ENCODE results near the gene MAP2K3. TPM values are rescaled to one million over a fixed set of nuclear protein-coding genes. Genes with fewer than 3 reads are reported as not detected.

Gene MAP2K3
- total RNA-seq, 2 experiments from 2014 or later, result 151 to 153 TPM

DNA sequence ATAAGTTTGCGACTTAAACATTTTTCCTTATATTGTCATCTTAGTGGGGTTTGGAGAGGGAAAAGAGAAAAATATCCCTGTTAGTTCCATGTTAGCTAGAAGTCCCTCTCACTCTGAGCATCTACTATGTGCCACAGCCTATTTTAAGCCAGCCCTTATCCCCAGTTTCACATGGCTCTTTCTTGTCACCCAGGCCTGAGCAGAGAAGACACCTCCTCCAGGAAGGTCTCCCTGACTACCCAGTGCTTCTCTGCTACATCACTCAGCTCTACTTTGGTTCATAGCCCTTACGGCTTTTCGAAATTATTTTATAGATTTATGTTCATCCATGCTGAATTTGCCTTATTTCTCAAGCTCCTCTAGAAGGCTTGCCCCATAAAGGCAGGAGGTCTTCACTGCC is 7.2 kb upstream of the MAP2K3 start:
- DNase-seq, result no peak
- TF ChIP-seq, protein P1, sequence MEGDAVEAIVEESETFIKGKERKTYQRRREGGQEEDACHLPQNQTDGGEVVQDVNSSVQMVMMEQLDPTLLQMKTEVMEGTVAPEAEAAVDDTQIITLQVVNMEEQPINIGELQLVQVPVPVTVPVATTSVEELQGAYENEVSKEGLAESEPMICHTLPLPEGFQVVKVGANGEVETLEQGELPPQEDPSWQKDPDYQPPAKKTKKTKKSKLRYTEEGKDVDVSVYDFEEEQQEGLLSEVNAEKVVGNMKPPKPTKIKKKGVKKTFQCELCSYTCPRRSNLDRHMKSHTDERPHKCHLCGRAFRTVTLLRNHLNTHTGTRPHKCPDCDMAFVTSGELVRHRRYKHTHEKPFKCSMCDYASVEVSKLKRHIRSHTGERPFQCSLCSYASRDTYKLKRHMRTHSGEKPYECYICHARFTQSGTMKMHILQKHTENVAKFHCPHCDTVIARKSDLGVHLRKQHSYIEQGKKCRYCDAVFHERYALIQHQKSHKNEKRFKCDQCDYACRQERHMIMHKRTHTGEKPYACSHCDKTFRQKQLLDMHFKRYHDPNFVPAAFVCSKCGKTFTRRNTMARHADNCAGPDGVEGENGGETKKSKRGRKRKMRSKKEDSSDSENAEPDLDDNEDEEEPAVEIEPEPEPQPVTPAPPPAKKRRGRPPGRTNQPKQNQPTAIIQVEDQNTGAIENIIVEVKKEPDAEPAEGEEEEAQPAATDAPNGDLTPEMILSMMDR (IDR thresholded peaks at IDR 0.05), result no peak
- no peak overlapping the region for H3K4me3 Mint-ChIP-seq
- POLR2A ChIA-PET, result interaction anchor here (1.1 to 6.5 kb wide), 4 partner anchors 11 to 180 kb away, joined by 3 to 36 read pairs (median 4); no protein-coding TSS in a partner anchor
- H3K4me1 Mint-ChIP-seq (ENCODE audit: low read depth), result peaks cover 46% of the 10 kb centered on the region
- no peak for ATAC-seq
- intact Hi-C loops (cut with micrococcal nuclease), result no loop called here
- H3K9me3 Mint-ChIP-seq, result no peaks in the 10 kb centered on the region
- CTCF ChIA-PET, result interaction anchor here (0.8 to 5.2 kb wide), 6 partner anchors 10 to 238 kb away, joined by 3 to 29 read pairs (median 8); no protein-coding TSS in a partner anchor
- no peaks in the 10 kb centered on the region for H3K27me3 Mint-ChIP-seq
- no peaks in the 10 kb centered on the region for H3K36me3 Mint-ChIP-seq (ENCODE audit: low read depth)
- H3K27ac Mint-ChIP-seq, result no peak overlapping the region

DNA sequence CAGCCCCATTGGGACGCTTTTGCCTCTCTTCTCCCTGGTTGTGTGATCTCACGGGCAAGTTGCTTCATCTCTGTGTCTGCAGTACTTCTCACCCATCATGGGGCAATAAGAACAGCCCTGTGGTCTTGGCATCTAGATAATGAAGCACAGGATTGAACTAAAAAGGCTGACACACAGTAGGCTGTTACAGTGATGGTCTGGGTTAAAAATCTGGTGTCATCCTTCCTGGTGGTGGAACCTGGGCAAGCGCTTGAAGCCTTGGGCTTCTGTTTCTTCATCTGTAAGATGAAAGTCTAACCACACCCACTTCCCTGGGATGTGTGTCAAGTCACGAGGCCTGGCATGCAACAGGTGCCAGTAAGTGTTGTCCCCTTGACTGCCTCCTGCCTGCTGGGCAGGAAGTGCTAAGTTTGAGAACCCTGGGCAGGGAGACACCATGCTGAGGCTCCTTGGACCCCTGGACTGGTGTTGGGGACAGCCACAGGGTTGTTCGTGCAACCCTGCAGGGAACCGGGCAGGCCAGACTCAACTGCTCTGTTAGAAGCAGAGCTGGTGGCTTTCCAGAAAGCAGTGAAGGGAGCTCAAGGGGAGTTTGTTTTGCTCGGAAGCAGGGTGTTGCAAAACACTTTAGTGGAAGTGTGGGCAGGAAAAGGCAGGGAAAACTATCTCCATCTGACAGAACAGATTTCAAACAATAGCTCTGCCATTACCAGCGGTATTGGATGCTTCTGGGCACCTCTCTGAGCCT is 5.9 kb upstream of the MAP2K3 start:
- CTCF ChIA-PET, result interaction anchor here (1.2 to 3.2 kb wide), 9 partner anchors 10 to 234 kb away, joined by 3 to 27 read pairs (median 7); partner anchors contain the start of gene TMEM11
- DNase-seq (peak; percentile 66), ATAC-seq (peak; percentile 18)
- Mint-ChIP-seq H3K4me1 (ENCODE audit: low read depth) (peaks cover 53% of the 10 kb centered on the region), H3K27me3 (no peaks in the 10 kb centered on the region), H3K36me3 (ENCODE audit: low read depth) (no peaks in the 10 kb centered on the region), H3K4me3 (no peak overlapping the region), H3K9me3 (no peaks in the 10 kb centered on the region), H3K27ac (peak overlapping the region; percentile 40)
- POLR2A ChIA-PET, result interaction anchor here (0.6 to 6.5 kb wide), 2 partner anchors 9 to 179 kb away, joined by 3 to 36 read pairs; no protein-coding TSS in a partner anchor
- TF ChIP-seq, protein P1 (IDR thresholded peaks at IDR 0.05), result no peak
- intact Hi-C loops (cut with micrococcal nuclease), result no loop called here

DNA sequence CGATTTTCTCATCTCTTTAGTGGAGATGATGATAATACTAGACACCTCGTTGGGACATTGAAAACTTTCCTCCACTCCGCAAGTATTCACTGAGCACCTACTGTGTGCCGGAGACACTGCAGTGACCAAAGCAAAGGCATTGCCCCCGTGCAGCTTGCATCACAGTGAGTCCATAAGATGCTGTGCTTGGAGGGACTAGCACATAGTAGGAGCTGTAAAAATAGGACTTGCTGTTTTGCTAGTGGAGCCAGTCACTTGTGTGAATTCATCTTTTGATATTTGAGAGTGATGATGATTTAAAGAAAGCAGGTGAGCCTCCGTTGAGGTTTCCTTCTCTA is 5.3 kb upstream of the MAP2K3 start:
- Mint-ChIP-seq H3K27me3 (no peaks in the 10 kb centered on the region), H3K4me1 (ENCODE audit: low read depth) (peaks cover 53% of the 10 kb centered on the region), H3K36me3 (ENCODE audit: low read depth) (no peaks in the 10 kb centered on the region), H3K27ac (no peak overlapping the region), H3K9me3 (no peaks in the 10 kb centered on the region), H3K4me3 (no peak overlapping the region)
- TF ChIP-seq, protein P1 (IDR thresholded peaks at IDR 0.05), result no peak
- CTCF ChIA-PET, result interaction anchor here (1.0 to 3.2 kb wide), 13 partner anchors 9 to 234 kb away, joined by 3 to 27 read pairs (median 4); partner anchors contain the start of gene TMEM11
- POLR2A ChIA-PET, result interaction anchor here (0.6 to 6.5 kb wide), 4 partner anchors 9 to 235 kb away, joined by 3 to 36 read pairs (median 4); no protein-coding TSS in a partner anchor
- ATAC-seq (no peak), DNase-seq (no peak)
- intact Hi-C loops (cut with micrococcal nuclease), result no loop called here

DNA sequence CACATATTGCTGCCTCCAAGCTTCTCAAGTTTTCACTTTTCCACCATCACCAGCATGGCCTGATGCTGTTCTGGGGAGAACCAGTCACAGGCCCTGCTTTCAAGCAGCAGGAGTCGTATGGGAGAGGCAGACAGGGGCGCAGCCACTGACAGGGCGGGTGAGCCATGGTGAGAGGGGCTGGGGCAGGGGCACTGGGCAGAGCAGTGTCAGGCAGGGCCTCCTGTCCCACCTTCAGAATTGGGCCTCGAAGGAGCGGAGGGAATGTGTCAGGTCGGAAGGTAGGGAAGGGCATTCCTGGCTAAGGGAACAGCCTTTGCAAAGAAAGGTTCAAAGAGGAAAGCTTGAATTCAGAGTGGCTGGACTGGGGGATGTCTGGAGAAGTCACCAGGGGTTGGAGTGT is 4.9 kb upstream of the MAP2K3 start:
- peaks cover 53% of the 10 kb centered on the region for H3K4me1 Mint-ChIP-seq (ENCODE audit: low read depth)
- DNase-seq (no peak), ATAC-seq (no peak)
- ChIA-PET CTCF (interaction anchor here (1.0 to 3.2 kb wide), 18 partner anchors 9 to 233 kb away, joined by 3 to 27 read pairs (median 4); partner anchors contain the start of gene TMEM11), POLR2A (interaction anchor here (0.6 to 6.5 kb wide), 3 partner anchors 8 to 236 kb away, joined by 3 to 36 read pairs (median 4); no protein-coding TSS in a partner anchor)
- no peaks in the 10 kb centered on the region for H3K36me3 Mint-ChIP-seq (ENCODE audit: low read depth)
- no peak overlapping the region for H3K4me3 Mint-ChIP-seq
- peak overlapping the region; percentile 11 for H3K27ac Mint-ChIP-seq
- H3K27me3 Mint-ChIP-seq, result no peaks in the 10 kb centered on the region
- TF ChIP-seq, protein P1 (IDR thresholded peaks at IDR 0.05), result no peak
- H3K9me3 Mint-ChIP-seq, result no peaks in the 10 kb centered on the region
- intact Hi-C loops (cut with micrococcal nuclease), result no loop called here
